Stimulated activated CD8-positive, alpha-beta memory T cell treated with anti-CD3 and anti-CD28 coated beads, Interleukin-12 subunit alpha, Interleukin-12 subunit beta, amount 100 ng/mL, for 24 hours (primary cell): Measurements from ENCODE around the gene SLC22A31.

Experiments
- DNase-seq: peaks from one replicate; pipeline ENCODE4 v3.0.0-alpha.2; 2020; ENCODE audit errors: extremely low read depth

The SLC22A31 gene

GRCh38 chr16:89164847-89165680 lies 35.3 kb downstream of the SLC22A31 start:
- DNase-seq = no peak

- no peak for DNase-seq
Observed at GRCh38 chr16:89164436-89164835, 35.9 kb downstream of the SLC22A31 start.

GRCh38 chr16:89163297-89163696 lies 37.0 kb downstream of the SLC22A31 start:
- DNase-seq = no peak

- no peak for DNase-seq
Observed at GRCh38 chr16:89161763-89162713, 38.3 kb downstream of the SLC22A31 start.

GRCh38 chr16:89160977-89161701 lies 39.2 kb downstream of the SLC22A31 start:
- no peak for DNase-seq

- no peak for DNase-seq
Observed at GRCh38 chr16:89159850-89160354, 40.4 kb downstream of the SLC22A31 start.

- DNase-seq = no peak
Observed at GRCh38 chr16:89159066-89159849, 41.1 kb downstream of the SLC22A31 start.

GRCh38 chr16:89157778-89158177 lies 42.6 kb downstream of the SLC22A31 start:
- DNase-seq = no peak

GRCh38 chr16:89156740-89157645 lies 43.3 kb downstream of the SLC22A31 start:
- no peak for DNase-seq

- DNase-seq = no peak
Observed at GRCh38 chr16:89155851-89156739, 44.2 kb downstream of the SLC22A31 start.

- DNase-seq = no peak
Observed at GRCh38 chr16:89155184-89155679, 45.1 kb downstream of the SLC22A31 start.

GRCh38 chr16:89154390-89155183 lies 45.8 kb downstream of the SLC22A31 start:
- no peak for DNase-seq

- no peak for DNase-seq
Observed at GRCh38 chr16:89153848-89154271, 46.5 kb downstream of the SLC22A31 start.

GRCh38 chr16:89152831-89153700 lies 47.3 kb downstream of the SLC22A31 start:
- no peak for DNase-seq

GRCh38 chr16:89150981-89151380 lies 49.4 kb downstream of the SLC22A31 start:
- DNase-seq = no peak

- DNase-seq = no peak
Observed at GRCh38 chr16:89150090-89150835, 50.1 kb downstream of the SLC22A31 start.
